GM12892 (cell line): Measurements from ENCODE around the gene IL19.
A peak's percentile ranks its signal among the peaks of the same experiment; 100 is the strongest.

ENCODE experiments used
- DNase-seq: peaks from one replicate; pipeline ENCODE4 v3.0.0; 2011; ENCODE audit not compliant: insufficient read length
- FAIRE-seq: peaks from 2 replicates; lab custom pipeline; 2011; peaks lifted over from hg19 to GRCh38; lab: Jason Lieb, UNC
- POLR2A ChIP-seq: IDR thresholded peaks from 2 replicates; pipeline ENCODE4 v1.6.1; 2011; ENCODE audit warnings: low read depth, low read length, control low read depth
- POLR2AphosphoS5 ChIP-seq: IDR thresholded peaks from 2 replicates; pipeline ENCODE4 v1.6.1; 2011; ENCODE audit warnings: low read depth, low read length, control low read depth
- TAF1 ChIP-seq: IDR thresholded peaks from 2 replicates; pipeline ENCODE4 v1.6.1; 2011; ENCODE audit warnings: low read depth, mild to moderate bottlenecking, control low read depth, low read length, borderline replicate concordance

The IL19 gene

DNA sequence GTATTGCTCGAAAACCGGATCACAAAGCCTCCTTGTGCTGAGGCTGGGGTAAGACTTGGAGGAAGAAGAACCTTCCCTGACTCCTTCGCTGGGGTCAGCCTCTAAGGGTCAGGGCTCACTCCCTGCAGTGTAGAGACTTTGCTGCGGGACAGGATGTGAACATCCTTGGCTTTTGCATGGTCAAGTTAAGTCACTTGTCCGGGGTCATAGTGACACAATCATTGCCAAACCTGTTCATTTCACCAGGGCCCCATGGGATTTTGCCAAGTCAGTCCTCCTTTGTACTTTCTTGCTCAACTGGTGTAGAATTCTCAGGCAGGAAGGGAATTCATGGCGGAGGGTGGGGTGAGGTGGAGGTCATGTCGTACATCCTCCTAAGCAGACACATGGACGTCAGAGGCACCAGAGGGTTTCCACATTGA, 26.4 kb downstream of the IL19 start:
- no peak for TF ChIP-seq POLR2AphosphoS5
- no peak for TF ChIP-seq POLR2A
- TF ChIP-seq TAF1, result no peak
- DNase-seq (no peak), FAIRE-seq (no peak)

DNA sequence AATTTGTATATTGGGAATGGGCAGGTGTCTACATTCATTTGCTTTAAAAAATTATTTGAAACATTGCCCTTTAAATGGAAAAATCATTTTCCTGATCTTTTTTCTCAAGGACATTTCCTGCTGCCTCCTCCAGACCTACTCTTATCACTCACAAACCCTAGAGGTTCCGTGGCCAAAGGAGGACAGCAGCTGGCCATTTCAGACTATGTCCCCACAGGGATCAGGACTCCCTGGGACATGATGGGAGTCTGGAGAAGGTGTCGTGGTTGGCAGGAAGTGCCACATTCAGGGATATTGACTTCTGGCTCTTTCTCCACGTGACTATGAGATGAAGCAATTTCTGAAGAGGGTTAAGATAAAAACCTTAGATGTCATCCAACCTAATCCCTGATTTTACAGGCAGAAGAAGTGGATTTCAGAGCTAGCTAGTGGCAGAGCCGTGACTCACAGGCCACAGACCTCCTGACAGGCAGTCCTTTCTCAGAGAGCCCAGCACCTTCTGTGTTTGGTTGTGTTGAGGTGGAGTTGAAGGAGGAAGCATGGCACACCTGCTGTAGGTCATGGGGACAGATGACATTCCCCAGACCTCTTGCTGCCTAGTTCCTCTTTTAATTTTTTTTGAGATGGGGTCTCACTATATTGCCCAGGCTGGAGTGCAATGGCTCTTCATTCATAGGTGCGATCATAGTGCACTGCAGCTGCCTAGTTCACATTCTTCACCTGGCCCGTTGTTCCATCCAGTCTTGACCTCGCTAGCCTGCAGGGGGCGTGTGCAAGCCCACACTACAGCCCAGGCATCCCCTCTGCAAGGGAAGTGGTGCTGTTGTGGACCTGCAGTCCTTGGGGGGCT, 27.2 kb downstream of the IL19 start:
- FAIRE-seq, result no peak
- DNase-seq, result no peak
- TF ChIP-seq POLR2AphosphoS5 (no peak), TAF1 (no peak), POLR2A (no peak)

DNA sequence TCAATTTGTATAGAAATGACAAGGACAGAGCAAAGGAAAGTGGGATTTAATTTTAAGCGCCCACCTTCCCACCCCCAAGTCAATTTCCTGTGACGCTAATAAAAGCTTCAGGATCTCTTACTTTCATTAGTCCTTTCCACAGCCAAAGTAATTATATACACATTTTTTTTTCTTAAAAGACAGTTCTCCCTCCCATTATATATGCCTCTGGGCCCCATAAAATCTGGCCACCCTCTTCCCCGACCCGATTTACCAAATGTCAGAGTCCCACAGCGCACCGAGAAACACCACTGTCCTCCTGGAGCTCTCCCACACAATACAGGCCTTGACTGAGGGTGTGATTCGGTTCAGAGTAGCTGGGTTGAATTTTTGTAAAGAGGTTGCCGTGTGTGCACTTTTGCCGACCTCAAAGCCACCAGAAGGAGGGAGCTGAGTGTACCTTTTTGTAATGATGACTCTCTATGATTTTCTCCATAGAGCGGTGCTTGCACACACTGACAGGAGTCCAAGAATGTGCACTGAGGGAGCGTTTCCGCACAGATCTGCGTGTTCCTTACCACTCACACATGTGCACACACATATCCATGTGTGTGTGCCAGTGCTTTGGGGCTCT, 27.9 kb downstream of the IL19 start:
- DNase-seq (no peak), FAIRE-seq (no peak)
- TF ChIP-seq POLR2A (no peak), POLR2AphosphoS5 (no peak), TAF1 (no peak)

DNA sequence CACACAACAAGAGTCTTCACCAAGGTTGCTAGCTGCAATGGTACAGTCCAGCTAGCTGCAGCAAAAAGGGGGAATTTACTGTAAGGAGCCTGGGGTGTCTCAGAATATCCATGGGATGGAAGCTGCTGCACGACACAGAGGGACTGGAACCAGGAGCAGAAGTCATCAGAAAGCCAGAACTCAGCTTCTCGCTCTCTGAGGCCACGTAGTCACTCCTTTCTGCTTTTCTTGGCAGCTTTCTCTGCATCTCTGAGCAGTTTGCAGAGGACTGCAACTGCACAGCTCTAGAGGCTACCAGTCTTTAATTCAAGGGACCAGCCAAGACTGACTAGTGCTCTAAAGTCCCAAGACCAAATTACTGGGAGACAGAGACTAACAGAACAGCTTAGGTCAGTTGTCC, 28.7 kb downstream of the IL19 start:
- FAIRE-seq (no peak), DNase-seq (no peak)
- TF ChIP-seq POLR2A, result no peak

DNA sequence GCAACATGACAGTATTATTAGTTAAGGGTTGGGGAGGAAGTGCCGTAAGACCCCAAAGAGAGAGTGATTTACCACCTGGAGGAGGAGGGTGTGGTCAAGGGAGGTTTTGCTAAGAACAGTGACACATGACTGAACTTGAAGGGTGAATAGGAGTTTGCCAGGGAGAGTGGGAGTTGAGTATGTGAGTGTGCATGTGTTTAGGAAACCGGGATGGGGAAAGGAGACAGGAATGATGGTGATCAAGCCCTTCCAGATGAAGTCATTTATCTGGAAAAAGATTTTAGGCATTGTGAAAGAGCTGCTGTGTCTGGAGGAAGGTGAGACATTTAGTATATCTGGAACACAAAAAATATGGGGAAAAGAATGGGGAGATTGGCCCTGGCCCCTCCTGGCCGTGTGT, 29.8 kb downstream of the IL19 start:
- no peak for FAIRE-seq
- TF ChIP-seq POLR2AphosphoS5 (no peak), TAF1 (no peak), POLR2A (no peak)
- DNase-seq, result no peak

DNA sequence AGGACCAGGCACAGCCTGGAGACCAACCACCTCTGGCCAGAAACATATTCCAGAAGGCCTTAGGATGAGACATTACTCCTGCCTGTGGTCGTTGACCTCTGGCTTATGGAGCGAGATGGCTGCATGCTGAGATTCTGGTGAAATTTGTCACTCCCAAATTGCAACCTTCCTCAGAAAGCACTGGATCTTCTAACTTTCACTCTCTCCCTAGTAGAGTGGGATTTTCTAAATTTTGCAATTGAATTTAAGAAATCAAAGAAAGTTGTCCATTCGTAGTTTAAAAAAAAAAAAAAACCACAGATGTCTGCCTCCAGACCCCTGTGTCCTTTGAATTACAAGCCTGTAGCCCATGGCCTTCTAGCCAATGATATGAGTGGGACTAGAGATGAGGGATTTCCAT, 30.3 kb downstream of the IL19 start:
- DNase-seq, result no peak
- FAIRE-seq, result no peak
- TF ChIP-seq POLR2A (no peak), TAF1 (no peak), POLR2AphosphoS5 (no peak)

DNA sequence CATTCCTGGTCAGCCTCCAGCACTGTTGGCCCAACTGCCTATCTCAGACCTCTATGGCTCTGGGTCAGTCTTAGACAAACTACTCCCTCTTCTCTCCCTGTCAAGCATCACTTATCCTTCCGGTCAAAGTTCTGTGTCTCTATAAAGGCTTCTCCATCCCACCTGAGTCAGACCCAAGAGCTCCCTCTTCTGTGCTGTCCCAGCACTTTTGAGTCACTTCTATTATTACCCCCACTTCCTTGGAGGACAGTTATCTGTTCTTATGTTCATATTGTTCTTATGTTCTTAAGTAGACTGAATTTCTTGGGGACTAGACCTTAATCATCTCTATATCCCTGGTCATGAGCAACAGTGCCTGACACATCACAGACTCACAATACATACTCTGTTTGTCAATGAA, 30.9 kb downstream of the IL19 start:
- DNase-seq (no peak), FAIRE-seq (no peak)
- TF ChIP-seq POLR2AphosphoS5 (no peak), POLR2A (no peak), TAF1 (no peak)

DNA sequence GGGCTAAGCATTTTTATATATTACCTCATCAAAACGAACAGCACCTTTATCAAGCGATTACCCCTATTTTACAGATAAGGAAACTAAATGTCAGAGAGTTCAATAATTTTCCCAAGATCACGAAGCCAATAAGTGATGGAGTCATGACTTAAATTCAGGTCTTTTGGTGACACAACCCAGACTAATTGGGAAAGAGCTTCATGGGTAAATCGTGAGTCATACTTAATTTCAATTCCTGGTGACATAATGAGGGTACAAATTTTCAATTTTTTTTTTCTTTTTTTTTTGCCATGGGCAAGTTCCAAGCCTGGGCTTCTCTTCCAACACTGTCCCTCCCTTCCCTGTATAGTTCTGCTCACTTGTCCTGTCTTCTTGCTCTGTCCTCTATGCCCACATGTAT, 31.8 kb downstream of the IL19 start:
- TF ChIP-seq POLR2A (no peak), TAF1 (no peak), POLR2AphosphoS5 (no peak)
- DNase-seq, result no peak
- FAIRE-seq, result no peak

DNA sequence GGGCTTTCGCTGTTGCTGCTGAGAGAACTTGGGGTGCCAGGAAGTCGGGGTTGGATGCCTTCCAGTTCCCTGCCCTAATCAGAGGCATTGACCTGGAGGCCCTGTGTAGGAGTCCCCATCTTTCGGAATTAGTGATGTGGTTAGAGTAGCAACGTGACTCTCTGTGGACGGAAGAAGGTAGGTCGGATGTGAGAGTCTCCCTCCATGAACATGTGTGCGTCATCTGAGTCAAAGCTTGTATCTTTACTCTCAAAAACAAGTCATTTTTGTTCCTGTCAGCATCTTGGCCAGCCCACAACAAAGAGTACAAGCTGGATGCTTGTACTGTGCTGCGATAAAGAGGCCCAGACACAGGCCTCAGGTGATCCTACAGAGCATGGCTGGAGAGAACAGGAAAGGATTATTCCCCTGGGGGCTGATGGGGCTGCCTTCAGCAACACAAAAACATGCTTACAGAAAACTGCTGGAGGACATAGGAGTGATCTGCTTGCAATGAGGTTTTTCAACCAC, 32.7 kb downstream of the IL19 start:
- FAIRE-seq (peak; percentile 97), DNase-seq (peak; percentile 34)
- no peak for TF ChIP-seq POLR2AphosphoS5
- no peak for TF ChIP-seq POLR2A
- no peak for TF ChIP-seq TAF1

DNA sequence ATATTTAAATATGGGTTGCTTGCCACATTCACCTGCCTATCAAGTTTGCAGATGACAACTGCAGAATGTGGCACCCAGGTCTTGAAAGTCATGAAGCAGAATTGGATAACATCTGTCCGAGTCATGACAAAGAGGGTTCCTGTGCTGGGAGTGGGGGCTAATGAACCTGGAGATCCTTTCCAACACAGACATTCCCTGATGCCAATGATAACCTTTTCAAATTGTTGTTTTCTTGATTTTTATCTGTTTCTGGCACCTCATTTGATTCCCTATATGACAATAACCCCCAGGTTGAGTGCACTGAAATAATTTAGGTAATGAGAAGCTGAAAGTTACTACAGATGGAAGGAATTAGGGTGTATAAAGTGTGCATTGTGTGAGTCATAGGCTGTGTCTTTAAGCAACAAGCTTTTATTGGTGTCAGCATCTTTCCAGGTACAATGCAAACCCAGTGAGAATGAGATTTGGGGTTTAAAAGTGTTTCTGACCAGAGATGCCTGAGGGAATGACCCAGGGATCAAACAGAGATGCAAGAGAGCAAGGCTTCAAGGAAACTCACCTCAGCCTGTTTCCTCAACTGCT, 33.7 kb downstream of the IL19 start:
- no peak for DNase-seq
- no peak for FAIRE-seq
- TF ChIP-seq POLR2A, result no peak

DNA sequence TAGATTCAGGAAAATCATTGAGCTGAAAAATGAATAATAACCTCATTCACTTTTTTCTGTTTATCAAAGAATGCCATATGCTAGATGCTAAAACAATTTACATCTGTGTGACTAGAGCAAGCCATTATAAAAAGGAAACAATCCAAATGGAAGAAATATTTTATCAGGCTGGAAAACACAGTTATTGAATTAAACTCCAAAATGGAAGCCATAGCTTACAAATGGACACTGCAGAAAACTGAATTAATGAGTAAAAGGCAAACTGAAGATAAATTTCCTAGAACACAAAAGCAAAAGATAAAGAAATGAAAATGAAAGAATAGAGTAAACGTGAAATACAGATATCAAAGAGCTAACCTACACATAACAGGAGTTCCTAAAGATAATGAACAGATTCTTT, 34.8 kb downstream of the IL19 start:
- no peak for DNase-seq
- TF ChIP-seq POLR2AphosphoS5, result no peak
- no peak for TF ChIP-seq POLR2A
- TF ChIP-seq TAF1, result no peak
- no peak for FAIRE-seq

DNA sequence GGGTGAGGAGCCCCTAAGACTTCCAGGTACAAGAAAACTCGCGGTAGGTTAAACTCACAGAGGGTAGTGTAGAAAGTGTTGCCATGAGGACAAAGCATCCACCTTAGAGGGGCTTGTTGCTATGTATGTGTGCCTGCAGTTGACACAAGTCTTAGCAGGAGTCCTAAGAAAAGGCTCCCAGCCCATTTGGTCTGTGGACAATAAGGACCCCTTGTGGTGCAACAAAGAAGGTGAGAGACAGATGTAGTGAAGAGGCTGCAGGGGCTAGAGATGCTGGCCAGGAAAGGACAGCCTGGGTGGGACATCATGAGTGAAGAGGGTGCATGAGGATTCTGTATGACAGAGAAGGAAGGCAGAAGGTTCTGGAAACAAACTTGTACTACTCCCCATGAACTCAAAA, 38.0 kb downstream of the IL19 start:
- peak; percentile 65 for FAIRE-seq
- TF ChIP-seq TAF1 (no peak), POLR2AphosphoS5 (no peak), POLR2A (no peak)

More for the DNA sequence above, 38.0 kb downstream of the IL19 start:
- DNase-seq, result no peak
